AG10803 (cell line): Measurements from ENCODE around the gene MED17.
"Not testable (repeated sequence)": the region's sequence is repeated elsewhere in the genome, so short reads cannot be mapped to it uniquely, and the experiment has no call there.

Source experiments
- DNase-seq: peaks from one replicate; pipeline ENCODE4 v3.0.0; 2010; ENCODE audit warnings: low read depth
- H3K4me3 ChIP-seq: 2 replicates; pipeline ENCODE4 v1.5.1; 2011; ENCODE audit warnings: mild to moderate bottlenecking, low read length, control low read depth
- TF ChIP-seq, protein P1 (sequence below): conservative IDR thresholded peaks from 2 replicates; pipeline ENCODE4 v1.5.1; 2011; ENCODE audit warnings: mild to moderate bottlenecking, low read length, control low read depth, inconsistent platforms

MED17 gene

DNA sequence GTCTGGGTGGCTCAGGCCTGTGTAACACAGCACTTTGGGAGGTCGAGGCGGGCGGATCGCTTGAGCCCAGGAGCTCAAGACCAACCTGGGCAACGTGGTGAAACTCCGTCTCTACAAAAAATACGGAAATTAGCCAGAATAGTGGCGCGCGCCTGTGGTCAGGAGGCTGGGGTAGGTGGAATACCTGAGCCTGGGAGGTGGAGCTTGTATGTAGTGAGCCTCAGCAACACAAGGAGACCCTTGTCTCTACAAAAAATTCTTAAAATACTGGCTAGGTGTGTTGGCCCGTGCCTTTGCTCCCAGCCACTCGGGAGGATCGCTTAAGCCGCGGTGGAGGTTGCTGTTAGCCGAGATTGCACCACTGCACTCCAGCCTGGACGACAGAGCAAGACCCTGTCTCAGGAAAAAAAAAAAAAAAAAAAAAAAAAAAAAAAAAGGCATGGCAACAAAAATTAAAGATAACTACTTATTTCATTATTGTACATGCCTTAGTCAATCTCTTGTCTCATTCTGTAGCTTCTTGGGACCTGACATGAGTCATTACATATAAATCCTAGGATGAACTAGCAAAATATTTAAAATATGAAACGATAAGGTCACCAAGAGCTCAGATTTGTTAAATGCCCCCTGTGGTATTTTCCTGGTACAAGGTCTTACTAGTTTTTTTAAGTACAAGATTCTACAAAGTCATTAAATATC lies 43.9 kb upstream of the MED17 start:
- peak; percentile 67 for DNase-seq
- TF ChIP-seq, protein P1, sequence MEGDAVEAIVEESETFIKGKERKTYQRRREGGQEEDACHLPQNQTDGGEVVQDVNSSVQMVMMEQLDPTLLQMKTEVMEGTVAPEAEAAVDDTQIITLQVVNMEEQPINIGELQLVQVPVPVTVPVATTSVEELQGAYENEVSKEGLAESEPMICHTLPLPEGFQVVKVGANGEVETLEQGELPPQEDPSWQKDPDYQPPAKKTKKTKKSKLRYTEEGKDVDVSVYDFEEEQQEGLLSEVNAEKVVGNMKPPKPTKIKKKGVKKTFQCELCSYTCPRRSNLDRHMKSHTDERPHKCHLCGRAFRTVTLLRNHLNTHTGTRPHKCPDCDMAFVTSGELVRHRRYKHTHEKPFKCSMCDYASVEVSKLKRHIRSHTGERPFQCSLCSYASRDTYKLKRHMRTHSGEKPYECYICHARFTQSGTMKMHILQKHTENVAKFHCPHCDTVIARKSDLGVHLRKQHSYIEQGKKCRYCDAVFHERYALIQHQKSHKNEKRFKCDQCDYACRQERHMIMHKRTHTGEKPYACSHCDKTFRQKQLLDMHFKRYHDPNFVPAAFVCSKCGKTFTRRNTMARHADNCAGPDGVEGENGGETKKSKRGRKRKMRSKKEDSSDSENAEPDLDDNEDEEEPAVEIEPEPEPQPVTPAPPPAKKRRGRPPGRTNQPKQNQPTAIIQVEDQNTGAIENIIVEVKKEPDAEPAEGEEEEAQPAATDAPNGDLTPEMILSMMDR: no peak
- peak overlapping the region; percentile 91 for H3K4me3 ChIP-seq

DNA sequence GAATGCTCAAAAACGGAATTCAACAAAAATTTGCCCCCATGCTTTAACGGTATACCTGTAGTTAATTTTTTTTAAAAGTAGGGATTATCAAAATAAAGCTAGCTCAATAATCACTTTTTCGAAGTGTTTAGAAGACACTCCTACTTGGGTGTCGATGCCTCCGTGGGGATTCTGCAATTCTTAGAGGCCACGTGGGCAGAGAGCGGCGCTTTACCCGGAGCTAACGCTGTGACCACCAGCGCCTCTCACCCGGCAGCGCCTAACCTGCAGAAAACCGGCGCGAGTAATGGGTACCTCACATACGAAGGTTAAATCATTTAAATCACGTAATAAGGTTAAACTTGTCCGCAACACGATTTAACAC lies 43.4 kb upstream of the MED17 start:
- TF ChIP-seq, protein P1: 0 out of 2 replicates have a peak, but pooled peaks have one; percentile 5
- DNase-seq: peak; percentile 68
- H3K4me3 ChIP-seq: peak overlapping the region; percentile 91

DNA sequence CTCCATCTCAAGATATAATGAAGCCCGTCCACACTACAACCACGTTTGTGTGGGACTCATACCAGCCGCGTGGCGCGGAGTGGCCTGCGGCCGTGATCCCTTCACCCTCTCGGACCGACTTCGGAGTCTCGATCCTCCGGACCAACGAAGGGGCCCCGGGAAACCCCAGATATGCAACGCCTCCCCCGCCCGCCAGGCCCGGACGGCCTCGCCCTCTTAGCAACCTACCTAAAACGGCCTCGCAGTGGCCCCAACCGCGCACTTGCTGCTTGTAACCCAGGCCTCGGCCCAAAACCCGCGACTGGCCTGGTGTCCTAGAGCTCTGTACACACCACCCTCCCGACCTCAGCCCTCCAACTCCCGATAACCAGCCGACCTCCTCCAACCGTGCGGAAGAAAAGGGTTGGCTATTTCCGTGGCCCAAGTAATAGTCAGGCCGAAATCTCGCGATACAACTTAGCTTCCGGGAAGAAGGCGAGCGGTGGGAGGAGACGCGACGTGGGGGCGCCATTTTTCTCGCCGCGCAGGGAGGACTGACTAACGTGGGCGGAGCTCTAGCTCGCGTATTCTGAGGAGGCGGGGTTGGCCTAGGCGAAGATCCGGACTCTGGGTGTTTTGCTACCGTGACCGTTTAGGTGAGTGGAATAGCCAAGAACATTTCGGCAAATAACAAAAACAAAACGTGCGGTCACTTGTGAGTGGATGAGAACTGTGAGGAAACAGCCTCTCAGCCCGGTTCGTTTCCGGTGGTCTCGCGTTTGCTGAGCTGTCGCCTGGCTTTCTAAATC lies 42.8 kb upstream of the MED17 start, which contains the start of the genes C11orf54 and TAF1D:
Gene C11orf54 (plus strand): TSS at position 579 of the 788 bp plus-strand sequence. CDS start 5,722 bp downstream, outside the sequence.
Gene TAF1D (minus strand): TSS at position 402 of the 788 bp plus-strand sequence. CDS start 2,191 bp downstream, outside the sequence.
- TF ChIP-seq, protein P1: no peak; the same call in 1 of the 2 replicates
- H3K4me3 ChIP-seq: peak within 1 kb of the TSS; percentile 91
- peak; percentile 98 for DNase-seq

DNA sequence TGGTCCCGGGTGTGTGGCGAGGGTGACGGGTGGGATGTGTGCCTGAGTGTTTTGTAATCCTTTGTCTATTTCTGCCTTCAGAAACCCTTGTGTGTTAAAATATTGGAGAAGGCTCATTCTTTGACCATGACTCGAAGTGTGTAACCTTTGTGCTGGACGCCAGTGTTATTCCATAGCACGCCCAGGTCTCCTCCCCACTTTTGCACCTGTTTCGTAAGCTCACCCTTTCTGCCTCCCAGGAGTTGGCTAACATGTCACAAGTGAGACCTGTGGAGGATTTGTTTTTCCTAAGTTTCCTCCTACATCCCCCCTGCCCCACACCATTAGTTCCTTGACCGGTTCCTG lies 42.2 kb upstream of the MED17 start:
- DNase-seq: peak; percentile 66
- TF ChIP-seq, protein P1: no peak
- H3K4me3 ChIP-seq: peak overlapping the region; percentile 91

DNA sequence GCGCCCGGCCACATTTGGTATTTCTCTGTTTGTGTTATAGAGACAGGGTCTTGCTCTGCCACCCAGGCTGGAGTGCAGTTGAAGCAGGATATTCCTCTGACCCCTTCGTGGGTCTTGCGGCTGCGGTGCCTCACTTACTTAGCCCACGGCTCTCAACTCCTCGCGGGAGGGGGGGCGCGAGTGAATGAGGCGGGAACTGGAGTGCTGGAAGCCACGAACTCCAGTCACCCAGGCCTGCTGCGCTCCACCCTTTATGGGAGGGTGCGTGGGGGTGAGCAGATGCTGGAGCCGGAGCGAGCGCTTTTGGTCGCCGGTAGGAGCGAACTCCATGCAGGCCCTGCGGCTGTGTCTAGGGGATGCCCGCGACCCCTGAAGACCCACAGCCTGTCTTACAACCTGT lies 40.8 kb upstream of the MED17 start:
- TF ChIP-seq, protein P1: no peak
- DNase-seq: no peak
- no peak overlapping the region for H3K4me3 ChIP-seq

DNA sequence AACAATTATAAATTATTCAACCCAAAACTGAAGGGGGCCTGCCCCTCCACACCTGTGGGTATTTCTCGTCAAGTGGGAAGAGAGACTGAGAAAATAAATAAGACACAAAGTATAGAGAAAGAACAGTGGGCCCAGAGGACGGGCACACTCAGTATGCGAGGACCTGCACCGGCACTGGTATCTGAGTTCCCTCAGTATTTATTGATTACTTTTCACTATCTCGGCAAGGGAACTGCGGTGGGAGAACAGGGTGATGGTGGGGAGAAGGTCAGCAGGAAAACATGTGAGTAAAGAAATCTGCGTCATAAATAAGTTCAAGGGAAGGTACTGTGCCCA lies 39.4 kb upstream of the MED17 start:
- TF ChIP-seq, protein P1: no peak
- DNase-seq: no peak

DNA sequence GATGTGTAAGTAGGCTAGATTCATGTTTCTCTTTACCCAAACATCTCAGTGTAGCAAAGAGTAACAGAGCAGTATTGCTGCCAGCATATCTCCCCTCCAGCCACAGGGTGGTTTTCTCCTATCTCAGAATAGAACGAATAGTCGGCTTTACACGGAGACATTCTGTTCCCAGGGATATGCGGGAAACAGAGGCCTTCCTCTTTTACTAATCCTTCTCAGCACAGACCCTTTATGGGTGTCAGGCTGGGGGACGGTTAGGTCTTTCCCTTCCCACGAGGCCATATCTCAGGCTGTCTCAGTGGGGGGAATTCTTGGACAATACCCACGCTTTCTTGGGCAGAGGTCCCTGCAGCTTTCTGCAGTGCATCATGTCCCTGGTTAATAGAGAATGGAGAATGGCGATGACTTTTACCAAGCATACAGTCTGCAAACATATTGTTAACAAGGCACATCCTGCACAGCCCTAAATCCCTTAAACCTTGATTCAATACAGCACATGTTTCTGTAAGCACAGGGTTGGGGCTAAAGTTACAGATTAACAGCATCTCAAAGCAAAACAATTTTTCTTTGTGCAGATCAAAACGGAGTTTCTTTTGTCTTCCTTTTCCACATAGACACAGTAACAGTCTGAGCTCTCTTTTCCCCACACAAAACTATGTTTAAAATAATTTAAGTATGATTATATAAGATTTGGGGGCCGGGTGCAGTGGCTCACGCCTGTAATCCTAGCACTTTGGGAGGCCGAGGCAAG lies 38.9 kb upstream of the MED17 start:
- DNase-seq, H3K4me3 ChIP-seq: not testable (repeated sequence)

More for the DNA sequence above, 39.4 kb upstream of the MED17 start:
- H3K4me3 ChIP-seq: no peak overlapping the region
